Activated CD8-positive, alpha-beta T cell treated with anti-CD3 and anti-CD28 coated beads for 36 hours (primary cell): ENCODE data around the gene C10orf90. TPM values are rescaled to one million over a fixed set of nuclear protein-coding genes. Genes with fewer than 3 reads are reported as not detected.

Experiments used
- ATAC-seq: fragments of 200-7000 bp; cut with Tn5 transposase; one replicate; pipeline ENCODE4 v1.10.0; 2021; ENCODE audit warnings: mild to moderate bottlenecking, moderate library complexity
- CTCF ChIA-PET: fragments of 350-600 bp; sonication (Branson Sonifier 250); formaldehyde crosslinking; loops from one replicate; lab custom pipeline; 2021; ENCODE audit warnings: antibody characterized with exemption; lab: Charles Lee
- POLR2A ChIA-PET: fragments of 350-600 bp; sonication (Branson Sonifier 250); formaldehyde crosslinking; loops from one replicate; lab custom pipeline; 2021; ENCODE audit warnings: antibody characterized with exemption; lab: Charles Lee
- DNase-seq: peaks from one replicate; pipeline ENCODE4 v3.0.0-alpha.2; 2020
- H3K27ac Mint-ChIP-seq: one replicate; pipeline ENCODE4 v1.8.0; 2021; ENCODE audit warnings: mild to moderate bottlenecking, mixed read lengths
- H3K27me3 Mint-ChIP-seq: one replicate; pipeline ENCODE4 v1.8.0; 2021; ENCODE audit warnings: mixed read lengths
- H3K36me3 Mint-ChIP-seq: one replicate; pipeline ENCODE4 v1.8.0; 2021; ENCODE audit warnings: low read depth, mixed read lengths
- H3K4me1 Mint-ChIP-seq: one replicate; pipeline ENCODE4 v1.8.0; 2021; ENCODE audit warnings: low read depth, mixed read lengths
- H3K4me3 Mint-ChIP-seq: one replicate; pipeline ENCODE4 v1.8.0; 2021; ENCODE audit warnings: mild to moderate bottlenecking, moderate library complexity, mixed read lengths
- H3K9me3 Mint-ChIP-seq: one replicate; pipeline ENCODE4 v1.8.0; 2021; ENCODE audit warnings: mixed read lengths
- intact Hi-C: fragments of 100-400 bp; cut with micrococcal nuclease; formaldehyde crosslinking; loops from one replicate; pipeline ENCODE4 v1.10.0; 2022
- total RNA-seq, 2 experiments: library from RNA; stranded (reverse); gene quantifications; one replicate each; pipeline ENCODE4 v1.2.3, GENCODE V29; 2021
- TF ChIP-seq, protein P1 (sequence below): fragments of 200-600 bp; IDR thresholded peaks from one replicate; pipeline ENCODE4 v1.8.0; 2022; ENCODE audit warnings: antibody characterized with exemption, mild to moderate bottlenecking

The C10orf90 gene
- total RNA-seq, 2 experiments from 2014 or later: not detected

DNA sequence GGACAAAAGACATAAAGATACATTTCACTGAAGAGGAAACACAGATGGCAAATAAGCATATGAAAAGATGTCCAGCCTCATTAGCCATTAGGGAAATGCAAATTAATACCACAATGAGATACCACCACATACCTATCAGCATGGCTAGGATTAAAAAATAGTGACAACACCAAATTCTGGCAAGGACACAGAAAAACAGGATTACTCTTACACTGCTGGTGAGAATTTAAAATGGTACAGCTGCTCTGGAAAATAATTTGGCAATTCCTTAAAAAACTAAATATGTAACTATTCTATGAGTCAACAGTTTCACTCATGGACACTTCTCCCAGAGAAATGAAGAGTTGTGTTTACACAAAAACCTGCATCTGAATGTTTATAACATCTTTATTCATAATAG, 121.1 kb downstream of the C10orf90 start:
- H3K4me3 Mint-ChIP-seq: no peak overlapping the region
- no peak for DNase-seq
- intact Hi-C loops: no loop called here
- no peak overlapping the region for H3K27ac Mint-ChIP-seq
- TF ChIP-seq, protein P1, sequence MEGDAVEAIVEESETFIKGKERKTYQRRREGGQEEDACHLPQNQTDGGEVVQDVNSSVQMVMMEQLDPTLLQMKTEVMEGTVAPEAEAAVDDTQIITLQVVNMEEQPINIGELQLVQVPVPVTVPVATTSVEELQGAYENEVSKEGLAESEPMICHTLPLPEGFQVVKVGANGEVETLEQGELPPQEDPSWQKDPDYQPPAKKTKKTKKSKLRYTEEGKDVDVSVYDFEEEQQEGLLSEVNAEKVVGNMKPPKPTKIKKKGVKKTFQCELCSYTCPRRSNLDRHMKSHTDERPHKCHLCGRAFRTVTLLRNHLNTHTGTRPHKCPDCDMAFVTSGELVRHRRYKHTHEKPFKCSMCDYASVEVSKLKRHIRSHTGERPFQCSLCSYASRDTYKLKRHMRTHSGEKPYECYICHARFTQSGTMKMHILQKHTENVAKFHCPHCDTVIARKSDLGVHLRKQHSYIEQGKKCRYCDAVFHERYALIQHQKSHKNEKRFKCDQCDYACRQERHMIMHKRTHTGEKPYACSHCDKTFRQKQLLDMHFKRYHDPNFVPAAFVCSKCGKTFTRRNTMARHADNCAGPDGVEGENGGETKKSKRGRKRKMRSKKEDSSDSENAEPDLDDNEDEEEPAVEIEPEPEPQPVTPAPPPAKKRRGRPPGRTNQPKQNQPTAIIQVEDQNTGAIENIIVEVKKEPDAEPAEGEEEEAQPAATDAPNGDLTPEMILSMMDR: no peak
- POLR2A ChIA-PET: no interaction called here
- CTCF ChIA-PET: no interaction called here
- no peaks in the 10 kb centered on the region for H3K27me3 Mint-ChIP-seq
- no peaks in the 10 kb centered on the region for H3K36me3 Mint-ChIP-seq
- no peaks in the 10 kb centered on the region for H3K9me3 Mint-ChIP-seq
- no peak for ATAC-seq
- H3K4me1 Mint-ChIP-seq: no peaks in the 10 kb centered on the region

DNA sequence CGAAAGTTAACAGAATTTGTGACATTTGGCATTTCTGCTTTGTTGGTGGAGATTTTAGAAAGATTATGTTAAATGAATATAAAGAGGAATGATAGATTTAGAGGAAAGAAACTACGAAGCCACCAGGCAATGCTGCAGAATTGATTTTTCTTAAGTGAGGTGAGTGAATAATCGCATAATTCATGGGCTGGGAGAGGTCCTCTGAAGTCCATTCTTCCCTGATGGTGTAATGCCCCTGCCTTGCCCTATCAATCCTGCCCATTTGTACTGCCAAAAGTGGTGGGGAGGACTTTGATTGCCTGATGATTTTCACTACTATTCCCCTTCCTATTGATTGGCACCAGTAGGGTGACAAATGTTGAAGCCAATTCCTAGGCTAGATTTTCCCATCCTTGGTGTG, 125.9 kb downstream of the C10orf90 start:
- Mint-ChIP-seq H3K9me3 (no peaks in the 10 kb centered on the region), H3K4me1 (no peaks in the 10 kb centered on the region), H3K36me3 (no peaks in the 10 kb centered on the region), H3K27ac (no peak overlapping the region), H3K27me3 (no peaks in the 10 kb centered on the region), H3K4me3 (no peak overlapping the region)
- ChIA-PET CTCF (no interaction called here), POLR2A (no interaction called here)
- TF ChIP-seq, protein P1: no peak
- intact Hi-C loops: no loop called here
- DNase-seq (no peak), ATAC-seq (no peak)

DNA sequence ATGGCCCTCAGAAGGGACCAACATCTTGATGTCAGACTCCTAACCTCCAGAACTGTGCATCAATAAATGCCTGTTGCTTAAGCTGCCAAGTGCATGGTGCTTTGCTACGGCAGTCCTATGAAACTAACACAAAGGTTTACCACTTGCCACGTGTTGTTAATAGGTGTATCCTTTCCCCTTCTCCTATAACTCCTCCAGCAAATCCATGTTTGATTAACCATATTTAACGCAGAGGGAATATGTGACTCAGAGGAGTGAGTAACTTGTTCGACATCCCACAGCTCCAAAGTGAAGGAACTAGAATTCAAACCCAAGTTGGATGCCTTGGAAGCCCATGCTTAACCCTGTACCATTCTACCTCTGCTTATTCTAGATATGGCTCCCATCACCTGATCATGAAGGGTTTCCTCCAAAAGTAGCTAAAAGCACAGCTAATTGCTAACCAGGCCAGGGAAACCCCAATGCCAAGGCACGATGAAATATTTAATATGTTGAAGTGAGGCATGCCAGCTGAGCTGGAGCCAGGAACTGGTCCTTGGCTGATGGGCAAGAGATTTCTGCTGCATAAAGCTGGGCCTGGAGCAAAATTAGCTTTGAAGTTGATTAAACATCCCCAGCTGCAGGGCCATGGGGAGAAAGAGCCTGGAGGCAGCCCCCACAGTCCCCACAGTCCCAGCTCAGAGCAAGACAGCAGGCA, 131.9 kb downstream of the C10orf90 start:
- no peaks in the 10 kb centered on the region for H3K9me3 Mint-ChIP-seq
- no peaks in the 10 kb centered on the region for H3K36me3 Mint-ChIP-seq
- H3K4me1 Mint-ChIP-seq: no peaks in the 10 kb centered on the region
- intact Hi-C loops: no loop called here
- CTCF ChIA-PET: interaction anchor here (1.4 kb wide), 1 partner anchor 557 kb away, joined by 3 read pairs; no protein-coding TSS in a partner anchor
- POLR2A ChIA-PET: no interaction called here
- DNase-seq (no peak), ATAC-seq (no peak)
- H3K27ac Mint-ChIP-seq: no peak overlapping the region
- TF ChIP-seq, protein P1: no peak
- no peak overlapping the region for H3K4me3 Mint-ChIP-seq
- no peaks in the 10 kb centered on the region for H3K27me3 Mint-ChIP-seq

DNA sequence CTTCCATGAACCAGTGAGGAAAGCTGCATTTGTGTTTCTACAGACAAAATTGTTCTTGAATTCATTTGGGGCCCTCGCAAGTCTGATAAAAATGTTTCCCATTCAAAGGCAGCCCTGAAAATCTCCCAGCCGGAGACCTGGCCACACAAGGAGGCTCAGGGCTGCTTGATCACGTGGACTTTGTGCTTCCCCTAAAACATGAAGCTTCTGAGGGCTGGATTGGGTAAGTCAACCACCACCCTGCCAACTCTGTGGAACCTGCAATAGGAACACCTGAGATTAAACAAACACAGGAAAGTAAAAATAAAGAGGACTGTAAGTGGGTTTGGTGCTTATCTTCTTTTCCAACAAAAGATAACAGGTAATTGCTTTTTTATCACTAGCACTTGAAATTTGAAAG, 133.8 kb downstream of the C10orf90 start:
- Mint-ChIP-seq H3K27ac (no peak overlapping the region), H3K36me3 (no peaks in the 10 kb centered on the region), H3K27me3 (no peaks in the 10 kb centered on the region), H3K4me1 (no peaks in the 10 kb centered on the region), H3K9me3 (no peaks in the 10 kb centered on the region), H3K4me3 (no peak overlapping the region)
- DNase-seq (no peak), ATAC-seq (no peak)
- POLR2A ChIA-PET: no interaction called here
- CTCF ChIA-PET: no interaction called here
- TF ChIP-seq, protein P1: no peak
- intact Hi-C loops: no loop called here

DNA sequence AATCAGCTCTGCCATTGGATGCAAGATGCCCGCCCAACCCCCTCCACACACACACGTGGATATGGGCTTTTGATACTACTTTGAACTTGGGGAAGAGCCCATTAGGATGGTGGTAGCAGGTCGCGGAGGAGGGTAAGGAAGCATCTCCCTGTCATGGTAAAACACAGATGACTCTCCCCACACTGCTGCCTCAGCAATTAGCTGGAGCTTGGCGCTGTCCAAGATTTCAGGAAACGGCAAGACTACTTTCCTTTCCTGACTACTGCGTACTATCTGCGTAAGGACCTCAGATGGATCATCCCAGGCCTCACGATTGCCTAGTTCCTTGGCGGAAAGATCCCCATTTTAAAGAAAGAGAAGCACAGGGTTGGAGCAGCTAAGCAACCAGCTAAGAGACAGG, 134.3 kb downstream of the C10orf90 start:
- DNase-seq: no peak
- H3K9me3 Mint-ChIP-seq: no peaks in the 10 kb centered on the region
- no peaks in the 10 kb centered on the region for H3K36me3 Mint-ChIP-seq
- H3K4me3 Mint-ChIP-seq: no peak overlapping the region
- intact Hi-C loops: no loop called here
- H3K27ac Mint-ChIP-seq: no peak overlapping the region
- no peaks in the 10 kb centered on the region for H3K4me1 Mint-ChIP-seq
- TF ChIP-seq, protein P1: no peak
- ATAC-seq: no peak
- CTCF ChIA-PET: no interaction called here
- no peaks in the 10 kb centered on the region for H3K27me3 Mint-ChIP-seq
- POLR2A ChIA-PET: no interaction called here
